ENCODE data around the gene LST1. TPM values are rescaled to one million over a fixed set of nuclear protein-coding genes. Genes with fewer than 3 reads are reported as not detected.

The LST1 gene
- total RNA-seq, 1 experiment from 2014 or later, result not detected

DNA sequence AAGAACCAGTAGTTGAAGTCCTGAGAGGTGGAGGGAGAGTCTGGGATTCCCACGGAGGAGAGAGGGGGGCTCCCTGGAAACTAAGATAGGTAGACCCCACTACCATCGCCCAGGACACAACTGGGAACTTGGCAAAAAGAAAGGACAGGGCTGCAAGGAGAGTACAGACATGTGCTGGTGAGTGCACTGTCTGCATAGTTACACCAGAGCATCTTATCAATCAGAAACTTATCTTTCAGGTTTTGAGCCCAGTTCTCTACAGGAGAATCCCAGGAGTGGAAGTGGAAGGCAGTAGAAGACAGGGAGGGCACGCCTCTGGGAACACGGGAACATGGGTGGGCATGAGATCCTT lies 26.5 kb upstream of the LST1 start:
- CTCF ChIA-PET, result no interaction called here
- no peak overlapping the region for H3K4me3 ChIP-seq (ENCODE audit: low read depth, low read length, poor library complexity, severe bottlenecking)
- no peak overlapping the region for H3K27ac ChIP-seq (ENCODE audit: low read depth, low read length, poor library complexity, severe bottlenecking)
- H3K36me3 ChIP-seq (ENCODE audit: insufficient read depth, low read length, poor library complexity, severe bottlenecking), result peaks cover 12% of the 10 kb centered on the region
- intact Hi-C loops (cut with micrococcal nuclease; ENCODE audit: unreplicated experiment), result no loop called here
- TF ChIP-seq EZH2 (IDR thresholded peaks at IDR 0.05; ENCODE audit: borderline replicate concordance, low read depth, low read length, poor library complexity, severe bottlenecking), result no peak
- TF ChIP-seq CTCF (conservative IDR thresholded peaks at IDR 0.05; ENCODE audit: low read depth, low read length), result no peak
- DNase-seq (ENCODE audit: low spot score), result no peak
- H3K4me1 ChIP-seq (ENCODE audit: insufficient read depth, low read length, poor library complexity, severe bottlenecking), result no peaks in the 10 kb centered on the region
- H3K27me3 ChIP-seq (replicated peaks; ENCODE audit: insufficient read depth, low read depth, low read length, poor library complexity), result no peaks in the 10 kb centered on the region
- POLR2A ChIA-PET (ENCODE audit: low non-redundant PET), result no interaction called here
- H3K9me3 ChIP-seq (ENCODE audit: low read depth, low read length, poor library complexity, severe bottlenecking), result no peaks in the 10 kb centered on the region
- no TSS peak for BruUV-seq (replicated peaks)

DNA sequence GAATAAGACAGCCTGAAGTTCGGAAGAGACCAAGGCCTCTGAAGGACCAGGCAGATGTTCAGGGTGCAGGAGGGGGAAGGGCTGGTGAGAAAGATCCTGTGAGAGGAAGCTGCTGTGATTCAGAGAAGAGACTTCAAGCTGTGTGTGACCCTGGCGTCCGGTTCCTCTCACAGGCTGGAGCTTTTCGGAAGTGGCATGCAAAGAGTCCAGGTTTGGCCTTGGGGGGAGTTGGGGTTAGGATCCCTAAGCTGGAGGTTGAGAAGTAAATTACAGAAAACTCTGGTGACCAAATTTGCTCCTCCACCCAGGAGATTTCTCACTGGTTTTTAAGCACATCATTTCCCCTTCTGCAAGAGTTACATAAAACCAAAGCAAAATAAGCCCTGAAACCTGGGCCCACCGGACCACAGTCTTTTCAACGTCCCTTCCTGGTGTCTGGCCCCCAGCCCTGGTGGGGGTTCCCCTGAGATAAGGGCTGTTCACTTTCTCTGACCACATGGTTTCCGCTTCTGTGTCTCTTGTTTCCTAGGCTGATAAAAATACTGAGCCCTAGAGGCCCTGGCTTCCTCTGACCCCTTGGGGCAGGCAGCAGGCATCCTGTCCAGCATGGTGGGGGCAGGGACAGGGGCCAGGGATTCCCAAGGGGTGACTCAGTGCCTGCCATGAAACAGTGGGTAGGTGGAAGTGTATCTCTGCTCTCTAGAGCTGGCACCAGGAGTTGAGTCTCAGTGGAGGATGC lies 25.9 kb upstream of the LST1 start:
- Histone ChIP-seq H3K36me3 (ENCODE audit: insufficient read depth, low read length, poor library complexity, severe bottlenecking) (peaks cover 8% of the 10 kb centered on the region), H3K4me3 (ENCODE audit: low read depth, low read length, poor library complexity, severe bottlenecking) (no peak overlapping the region), H3K4me1 (ENCODE audit: insufficient read depth, low read length, poor library complexity, severe bottlenecking) (no peaks in the 10 kb centered on the region), H3K27me3 (replicated peaks; ENCODE audit: insufficient read depth, low read depth, low read length, poor library complexity) (no peaks in the 10 kb centered on the region), H3K27ac (ENCODE audit: low read depth, low read length, poor library complexity, severe bottlenecking) (no peak overlapping the region), H3K9me3 (ENCODE audit: low read depth, low read length, poor library complexity, severe bottlenecking) (no peaks in the 10 kb centered on the region)
- no TSS peak for BruUV-seq (replicated peaks)
- ChIA-PET POLR2A (ENCODE audit: low non-redundant PET) (no interaction called here), CTCF (no interaction called here)
- intact Hi-C loops (cut with micrococcal nuclease; ENCODE audit: unreplicated experiment), result no loop called here
- TF ChIP-seq EZH2 (IDR thresholded peaks at IDR 0.05; ENCODE audit: borderline replicate concordance, low read depth, low read length, poor library complexity, severe bottlenecking) (no peak), CTCF (conservative IDR thresholded peaks at IDR 0.05; ENCODE audit: low read depth, low read length) (no peak)
- no peak for DNase-seq (ENCODE audit: low spot score)

- BruUV-seq (replicated peaks), result no TSS peak
- no peak overlapping the region for H3K27ac ChIP-seq (ENCODE audit: low read depth, low read length, poor library complexity, severe bottlenecking)
- CTCF ChIA-PET, result no interaction called here
- no peak for DNase-seq (ENCODE audit: low spot score)
- no peaks in the 10 kb centered on the region for H3K27me3 ChIP-seq (replicated peaks; ENCODE audit: insufficient read depth, low read depth, low read length, poor library complexity)
- no peaks in the 10 kb centered on the region for H3K9me3 ChIP-seq (ENCODE audit: low read depth, low read length, poor library complexity, severe bottlenecking)
- H3K36me3 ChIP-seq (ENCODE audit: insufficient read depth, low read length, poor library complexity, severe bottlenecking), result peaks cover 8% of the 10 kb centered on the region
- POLR2A ChIA-PET (ENCODE audit: low non-redundant PET), result no interaction called here
- no peak overlapping the region for H3K4me3 ChIP-seq (ENCODE audit: low read depth, low read length, poor library complexity, severe bottlenecking)
- no peak for TF ChIP-seq EZH2 (IDR thresholded peaks at IDR 0.05; ENCODE audit: borderline replicate concordance, low read depth, low read length, poor library complexity, severe bottlenecking)
- no peak for TF ChIP-seq CTCF (conservative IDR thresholded peaks at IDR 0.05; ENCODE audit: low read depth, low read length)
- H3K4me1 ChIP-seq (ENCODE audit: insufficient read depth, low read length, poor library complexity, severe bottlenecking), result no peaks in the 10 kb centered on the region
- intact Hi-C loops (cut with micrococcal nuclease; ENCODE audit: unreplicated experiment), result no loop called here
These were observed 25.4 kb upstream of the LST1 start for GRCh38 chr6:31560697-31561058.

All from A673 (cell line).